ENCODE measurements around the gene NDUFV3.
"Not testable (repeated sequence)": the region's sequence is repeated elsewhere in the genome, so short reads cannot be mapped to it uniquely, and the experiment has no call there.

The NDUFV3 gene

GRCh38 chr21:42855937-42856335, 37.2 kb upstream of the NDUFV3 start:
- DNase-seq (ENCODE audit: low read depth, low spot score), result no peak

- no peak for DNase-seq (ENCODE audit: low read depth, low spot score)
Measured at GRCh38 chr21:42857216-42857615, 35.9 kb upstream of the NDUFV3 start.

- no peak for DNase-seq (ENCODE audit: low read depth, low spot score)
Measured at GRCh38 chr21:42858185-42858847, 34.8 kb upstream of the NDUFV3 start.

- DNase-seq (ENCODE audit: low read depth, low spot score), result no peak
Measured at GRCh38 chr21:42858957-42859890, 33.9 kb upstream of the NDUFV3 start.

- DNase-seq (ENCODE audit: low read depth, low spot score), result no peak
Measured at GRCh38 chr21:42859891-42860230, 33.2 kb upstream of the NDUFV3 start.

GRCh38 chr21:42860345-42860744, 32.8 kb upstream of the NDUFV3 start:
- no peak for DNase-seq (ENCODE audit: low read depth, low spot score)

GRCh38 chr21:42861311-42861847, 31.7 kb upstream of the NDUFV3 start:
- DNase-seq (ENCODE audit: low read depth, low spot score), result no peak

- no peak for DNase-seq (ENCODE audit: low read depth, low spot score)
Measured at GRCh38 chr21:42861848-42862400, 31.2 kb upstream of the NDUFV3 start.

- no peak for DNase-seq (ENCODE audit: low read depth, low spot score)
Measured at GRCh38 chr21:42862774-42863503, 30.2 kb upstream of the NDUFV3 start.

- DNase-seq (ENCODE audit: low read depth, low spot score), result no peak
Measured at GRCh38 chr21:42863504-42863870, 29.6 kb upstream of the NDUFV3 start.

- DNase-seq (ENCODE audit: low read depth, low spot score), result no peak
Measured at GRCh38 chr21:42864286-42864685, 28.8 kb upstream of the NDUFV3 start.

GRCh38 chr21:42864815-42865775, 28.0 kb upstream of the NDUFV3 start:
- no peak for DNase-seq (ENCODE audit: low read depth, low spot score)

- no peak for DNase-seq (ENCODE audit: low read depth, low spot score)
Measured at GRCh38 chr21:42865776-42866160, 27.3 kb upstream of the NDUFV3 start.

GRCh38 chr21:42868196-42868595, 24.9 kb upstream of the NDUFV3 start:
- no peak for DNase-seq (ENCODE audit: low read depth, low spot score)

- no peak for DNase-seq (ENCODE audit: low read depth, low spot score)
Measured at GRCh38 chr21:42873096-42873495, 20.0 kb upstream of the NDUFV3 start.

- DNase-seq (ENCODE audit: low read depth, low spot score), result not testable (repeated sequence)
Measured at GRCh38 chr21:42875811-42876210, 17.3 kb upstream of the NDUFV3 start.

GRCh38 chr21:42878678-42878992, 14.5 kb upstream of the NDUFV3 start:
- DNase-seq (ENCODE audit: low read depth, low spot score), result no peak

- peak; percentile 97 for DNase-seq (ENCODE audit: low read depth, low spot score)
Measured at GRCh38 chr21:42878993-42879787, 13.9 kb upstream of the NDUFV3 start, which contains the start of gene WDR4. WDR4 (minus strand) TSS chr21:42879539; CDS start chr21:42879495, 44 bp downstream.

- no peak for DNase-seq (ENCODE audit: low read depth, low spot score)
Measured at GRCh38 chr21:42880352-42880751, 12.8 kb upstream of the NDUFV3 start.

- DNase-seq (ENCODE audit: low read depth, low spot score), result no peak
Measured at GRCh38 chr21:42883921-42884320, 9.2 kb upstream of the NDUFV3 start.

Data from activated naive CD8-positive, alpha-beta T cell treated with anti-CD3 and anti-CD28 coated beads, Interleukin-2, amount 50 U/mL, for 16 hours (primary cell).